Common myeloid progenitor, CD34-positive (primary cell): Measurements from ENCODE around the gene APBA1.
"Not testable (repeated sequence)": the region's sequence is repeated elsewhere in the genome, so short reads cannot be mapped to it uniquely, and the experiment has no call there.

Experiments used
- CTCF ChIA-PET: fragments of 350-600 bp; sonication (Branson Sonifier 250); formaldehyde crosslinking; loops from one replicate; lab custom pipeline; 2021; ENCODE audit warnings: antibody characterized with exemption; lab: Charles Lee
- POLR2A ChIA-PET: fragments of 350-600 bp; sonication (Branson Sonifier 250); formaldehyde crosslinking; loops from one replicate; lab custom pipeline; 2021; ENCODE audit warnings: antibody characterized with exemption; lab: Charles Lee
- DNase-seq, 3 donors: peaks; one replicate each; pipeline versions ENCODE4 v3.0.0 to v3.0.0-alpha.2; 2013
- H3K27ac ChIP-seq, 2 experiments: 1 replicate in 1 of 2; 2 replicates in 1 of 2; pipeline ENCODE4 v1.7.0; 2013; ENCODE audit warnings: inconsistent platforms in 2 of 2, low read length in 2 of 2, mild to moderate bottlenecking in 2 of 2, low read depth in 1 of 2, moderate library complexity in 1 of 2; ENCODE audit not compliant: severe bottlenecking in 2 of 2, insufficient read depth in 1 of 2, poor library complexity in 1 of 2
- H3K27me3 ChIP-seq, 5 experiments: replicated peaks in 2 of 5; 1 replicate in 3 of 5; 2 replicates in 2 of 5; pipeline versions ENCODE4 v1.6.1 to v1.7.0; 2013; ENCODE audit warnings: low read length in 4 of 5, mild to moderate bottlenecking in 2 of 5, moderate library complexity in 2 of 5, inconsistent platforms in 1 of 5; ENCODE audit not compliant: insufficient read depth in 5 of 5, control insufficient read depth in 4 of 5
- H3K36me3 ChIP-seq, 4 experiments: 1 replicate in 2 of 4; 2 replicates in 2 of 4; pipeline versions ENCODE4 v1.6.1 to v1.7.0; 2013; ENCODE audit warnings: low read length in 3 of 4, control low read depth in 1 of 4, mild to moderate bottlenecking in 1 of 4; ENCODE audit not compliant: control insufficient read depth in 4 of 4, insufficient read depth in 4 of 4
- H3K4me1 ChIP-seq, 4 experiments: 1 replicate in 3 of 4; 2 replicates in 1 of 4; pipeline versions ENCODE4 v1.6.1 to v1.7.1; 2013; ENCODE audit warnings: low read length in 3 of 4, mild to moderate bottlenecking in 3 of 4, control low read depth in 1 of 4, inconsistent platforms in 1 of 4, moderate library complexity in 1 of 4; ENCODE audit not compliant: control insufficient read depth in 4 of 4, insufficient read depth in 4 of 4; ENCODE audit errors: control extremely low read depth in 1 of 4
- H3K4me3 ChIP-seq, 7 experiments: 1 replicate in 4 of 7; 2 replicates in 3 of 7; pipeline versions ENCODE4 v1.5.1 to v1.7.0; 2013; ENCODE audit warnings: mild to moderate bottlenecking in 7 of 7, low read length in 6 of 7, moderate library complexity in 6 of 7, inconsistent platforms in 2 of 7, low read depth in 2 of 7, control low read depth in 1 of 7; ENCODE audit not compliant: insufficient read depth in 4 of 7, control insufficient read depth in 1 of 7; ENCODE audit errors: extremely low read depth in 1 of 7
- H3K9me3 ChIP-seq, 5 experiments: 1 replicate in 4 of 5; 2 replicates in 1 of 5; pipeline versions ENCODE4 v1.6.1 to v1.7.1; 2013; ENCODE audit warnings: low read length in 4 of 5, mild to moderate bottlenecking in 2 of 5, inconsistent platforms in 1 of 5, low read depth in 1 of 5, moderate library complexity in 1 of 5; ENCODE audit not compliant: control insufficient read depth in 4 of 5, insufficient read depth in 2 of 5; ENCODE audit errors: control extremely low read depth in 1 of 5
- WGBS: methylation state at CpG from one replicate; pipeline ENCODE4 v1.1.5; 2013; ENCODE audit not compliant: insufficient coverage; 5-methylcytosine and 5-hydroxymethylcytosine counted together

APBA1 gene

DNA sequence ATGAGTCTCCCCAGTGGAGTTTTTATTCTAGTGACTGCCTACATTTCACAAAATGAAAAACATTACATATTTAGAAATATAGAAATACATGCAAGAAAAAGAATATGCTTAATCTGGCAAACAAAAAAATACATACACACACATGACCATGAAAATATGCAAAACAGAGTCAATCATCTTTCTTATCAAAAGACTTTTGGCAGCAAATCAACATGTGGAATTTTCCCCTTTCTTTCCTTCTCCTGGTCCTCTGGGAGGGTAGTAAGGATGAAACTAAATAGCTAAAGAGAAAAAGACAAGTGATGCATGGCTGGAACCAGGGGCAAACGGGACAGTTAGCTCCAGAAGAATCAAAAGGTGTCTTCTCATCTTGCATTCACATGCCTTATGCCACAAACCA is 69.4 kb downstream of the APBA1 start:
- CTCF ChIA-PET, result no interaction called here
- WGBS, result no CpG with 5 or more reads among the region's 1 CpG
- Histone ChIP-seq H3K4me1 (no peaks in the 10 kb centered on the region), H3K27me3 (no peaks in the 10 kb centered on the region), H3K4me3 (no peak overlapping the region), H3K36me3 (no peaks in the 10 kb centered on the region), H3K27ac (no peak overlapping the region), H3K9me3 (no peaks in the 10 kb centered on the region)
- no peak for DNase-seq
- POLR2A ChIA-PET, result no interaction called here

DNA sequence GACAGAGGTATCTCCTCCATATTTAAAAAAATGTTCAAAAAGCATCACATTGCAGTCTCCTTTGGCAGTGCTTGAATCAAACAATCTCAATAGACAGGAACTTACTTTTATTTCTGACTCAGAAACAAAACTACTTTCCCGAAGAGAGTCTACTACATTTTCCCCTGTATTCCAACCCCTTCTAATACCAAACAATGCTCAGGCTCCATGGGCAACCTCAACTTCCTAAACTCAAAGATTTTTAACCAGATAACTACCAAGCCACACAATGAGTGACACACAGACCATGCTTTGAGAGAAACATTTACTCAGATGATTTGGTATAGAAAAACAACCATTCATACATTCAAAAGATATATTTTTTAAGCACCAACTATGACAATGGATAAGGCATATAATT is 70.5 kb downstream of the APBA1 start:
- 0% methylated on average over 1 of the region's 1 CpG for WGBS
- CTCF ChIA-PET, result no interaction called here
- H3K4me1 ChIP-seq, result no peaks in the 10 kb centered on the region

DNA sequence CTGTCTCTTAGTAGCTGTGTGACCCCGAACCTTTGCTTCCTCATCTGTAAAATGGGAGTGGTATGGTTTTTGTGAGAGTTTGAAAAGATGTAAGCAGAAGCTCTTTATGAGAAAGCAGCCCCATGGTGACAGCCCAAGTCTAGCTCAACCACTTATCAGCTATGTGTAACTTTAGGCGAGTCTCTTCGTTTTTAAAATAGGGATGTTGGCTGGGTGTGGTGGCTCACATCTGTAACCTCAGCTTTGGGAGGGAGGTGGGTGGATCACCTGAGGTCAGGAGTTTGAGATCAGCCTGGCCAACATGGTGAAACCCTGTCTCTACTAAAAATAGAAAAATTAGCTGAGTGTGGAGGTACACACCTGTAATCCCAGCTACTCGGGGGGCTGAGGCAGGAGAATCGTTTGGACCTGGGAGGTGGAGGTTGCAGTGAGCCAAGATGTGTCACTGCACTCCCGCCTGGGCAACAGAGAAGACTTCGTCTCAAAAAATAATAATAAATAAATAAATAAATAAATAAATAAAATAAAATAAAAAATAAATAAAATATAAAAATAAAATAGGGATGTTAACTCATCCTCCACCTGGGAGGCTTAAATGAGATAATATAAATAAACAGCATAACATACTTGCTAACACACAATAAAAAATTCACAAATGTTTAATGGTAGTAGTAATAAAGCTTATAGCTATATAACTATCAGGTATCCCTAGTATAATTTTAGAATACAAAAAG is 71.7 kb downstream of the APBA1 start:
- ChIA-PET POLR2A (no interaction called here), CTCF (no interaction called here)
- H3K9me3 ChIP-seq, result no peaks in the 10 kb centered on the region
- H3K27ac ChIP-seq, result no peak overlapping the region
- DNase-seq, result no peak
- H3K4me3 ChIP-seq, result no peak overlapping the region
- no peaks in the 10 kb centered on the region for H3K36me3 ChIP-seq
- no peaks in the 10 kb centered on the region for H3K27me3 ChIP-seq
- WGBS, result 100% methylated on average over 2 of the region's 7 CpGs
- no peaks in the 10 kb centered on the region for H3K4me1 ChIP-seq

More for the DNA sequence above, 70.5 kb downstream of the APBA1 start:
- H3K4me3 ChIP-seq, result no peak overlapping the region
- no peaks in the 10 kb centered on the region for H3K36me3 ChIP-seq
- no peaks in the 10 kb centered on the region for H3K9me3 ChIP-seq
- DNase-seq, result peak in 2 of 3 donors; percentile 6 to 18
- POLR2A ChIA-PET, result no interaction called here
- no peaks in the 10 kb centered on the region for H3K27me3 ChIP-seq
- H3K27ac ChIP-seq, result no peak overlapping the region

DNA sequence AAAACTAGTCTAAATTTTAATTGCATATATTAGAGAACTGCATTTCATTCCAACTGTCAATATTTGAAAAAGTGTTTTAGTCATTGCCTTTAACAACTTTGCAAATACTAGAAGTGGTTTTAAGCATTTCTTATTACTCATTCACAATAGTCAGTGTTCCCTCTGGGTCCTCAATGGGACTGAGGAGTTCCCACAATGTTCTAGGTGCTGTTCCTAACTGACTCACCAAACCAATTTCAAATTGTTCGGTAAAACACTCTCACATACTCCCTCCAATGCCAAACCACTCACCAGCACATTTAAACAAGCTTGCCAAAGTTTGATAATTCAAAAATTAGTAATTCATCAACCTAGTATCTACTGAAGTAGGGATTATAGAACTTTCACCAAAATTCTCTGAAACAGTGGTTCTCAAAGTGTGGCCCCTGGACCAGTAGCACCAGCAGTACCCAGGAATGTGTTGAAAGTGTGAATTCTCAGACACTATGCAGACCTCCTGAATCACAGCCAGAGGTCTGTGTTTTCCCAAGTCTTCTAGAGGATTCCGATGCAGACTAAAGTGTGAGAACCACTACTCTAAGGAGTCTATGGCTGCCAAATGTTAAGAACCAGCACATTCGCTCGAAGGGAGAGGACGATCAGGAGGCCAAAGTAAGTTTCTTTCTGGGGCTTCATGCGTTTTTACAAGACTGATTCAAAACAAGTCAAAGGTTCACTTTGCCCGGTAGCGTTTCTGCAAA is 72.8 kb downstream of the APBA1 start:
- CTCF ChIA-PET, result no interaction called here
- H3K4me3 ChIP-seq, result no peak overlapping the region
- no peaks in the 10 kb centered on the region for H3K9me3 ChIP-seq
- POLR2A ChIA-PET, result no interaction called here
- no peak overlapping the region for H3K27ac ChIP-seq
- no peaks in the 10 kb centered on the region for H3K27me3 ChIP-seq
- WGBS, result 90% methylated on average over 4 of the region's 8 CpGs
- no peak for DNase-seq
- H3K4me1 ChIP-seq, result no peaks in the 10 kb centered on the region
- no peaks in the 10 kb centered on the region for H3K36me3 ChIP-seq

DNA sequence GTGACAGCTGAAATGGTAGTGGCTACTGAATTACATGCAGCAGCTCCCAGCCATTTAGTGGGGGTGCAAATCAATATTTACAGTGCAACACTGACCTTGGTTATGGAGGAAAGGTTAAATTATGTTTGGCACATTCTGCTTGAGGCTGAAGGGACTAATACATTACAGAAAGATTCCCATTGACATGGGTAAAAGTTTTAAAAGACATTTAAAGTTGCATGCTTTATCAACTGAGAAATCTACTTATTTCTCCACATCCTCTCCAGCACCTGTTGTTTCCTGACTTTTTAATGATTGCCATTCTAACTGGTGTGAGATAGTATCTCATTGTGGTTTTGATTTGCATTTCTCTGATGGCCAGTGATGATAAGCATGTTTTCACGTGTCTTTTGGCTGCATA is 75.3 kb downstream of the APBA1 start:
- H3K27me3 ChIP-seq, H3K4me3 ChIP-seq, H3K27ac ChIP-seq, CTCF ChIA-PET, H3K9me3 ChIP-seq, H3K36me3 ChIP-seq, DNase-seq, H3K4me1 ChIP-seq, POLR2A ChIA-PET: not testable (repeated sequence)
- WGBS, result 0% methylated on average over 1 of the region's 1 CpG

DNA sequence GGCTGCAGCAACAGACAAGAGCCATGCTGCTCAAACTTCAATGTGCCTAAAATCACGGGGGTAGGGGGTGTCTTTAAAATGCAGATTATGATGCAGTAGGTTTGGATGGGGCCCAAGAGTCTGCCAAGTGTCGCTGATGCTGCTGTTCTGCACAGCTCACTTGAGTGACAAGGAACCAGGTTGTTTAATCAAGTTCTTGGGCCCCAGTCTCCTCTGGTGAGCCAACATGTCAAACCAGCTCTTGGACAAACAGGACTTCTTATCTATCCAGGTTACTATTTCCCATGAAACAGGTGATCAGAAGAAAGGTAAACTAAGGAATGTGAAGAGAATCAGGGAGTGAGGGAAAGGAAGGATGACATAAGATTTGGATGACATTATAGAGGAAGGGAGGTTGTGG is 78.0 kb downstream of the APBA1 start:
- Histone ChIP-seq H3K4me3 (no peak overlapping the region), H3K9me3 (no peaks in the 10 kb centered on the region), H3K27ac (no peak overlapping the region), H3K4me1 (no peaks in the 10 kb centered on the region), H3K27me3 (no peaks in the 10 kb centered on the region), H3K36me3 (no peaks in the 10 kb centered on the region)
- ChIA-PET POLR2A (no interaction called here), CTCF (no interaction called here)
- no peak for DNase-seq
- WGBS, result 100% methylated on average over 2 of the region's 2 CpGs

DNA sequence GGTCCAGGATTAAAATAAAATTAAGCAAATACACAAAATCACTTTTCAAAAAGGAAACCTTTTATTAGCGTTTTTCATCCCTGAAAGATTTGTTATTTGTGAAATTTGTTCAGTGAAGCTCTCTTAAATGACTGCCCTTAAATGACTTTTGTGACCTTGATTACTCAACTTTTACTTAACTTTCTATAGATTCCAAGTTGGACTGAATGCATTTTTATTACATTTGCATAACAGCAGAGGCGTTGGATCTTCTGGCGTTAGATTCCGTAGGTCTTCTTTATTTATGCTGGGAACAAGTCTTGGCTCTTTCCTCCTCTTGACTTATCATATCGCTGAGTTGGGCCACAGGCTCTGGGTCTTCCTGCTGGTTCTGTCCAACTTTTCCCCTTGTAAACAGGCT is 78.4 kb downstream of the APBA1 start:
- CTCF ChIA-PET, result no interaction called here

More for the DNA sequence above, 78.4 kb downstream of the APBA1 start:
- WGBS, result 100% methylated on average over 4 of the region's 5 CpGs
- H3K4me3 ChIP-seq, result no peak overlapping the region
- no peak for DNase-seq
- POLR2A ChIA-PET, result no interaction called here
- no peaks in the 10 kb centered on the region for H3K4me1 ChIP-seq
- H3K36me3 ChIP-seq, result no peaks in the 10 kb centered on the region
- no peaks in the 10 kb centered on the region for H3K9me3 ChIP-seq
- H3K27me3 ChIP-seq, result no peaks in the 10 kb centered on the region
- H3K27ac ChIP-seq, result no peak overlapping the region
